ENCODE data around the gene PTPRE. TPM values are rescaled to one million over a fixed set of nuclear protein-coding genes. Genes with fewer than 3 reads are reported as not detected.

Gene PTPRE
- total and polyA plus RNA-seq, 2 of the 4 experiments (the other 2 are of a cell fraction), result 0.34 to 0.54 TPM

GRCh38 chr10:127972751-127973357, 66.0 kb downstream of the PTPRE start:
- Histone ChIP-seq H2AFZ (replicated peaks; ENCODE audit: low read length, poor library complexity) (no peak overlapping the region), H2BK120ac (ENCODE audit: low read depth, low read length) (no peak overlapping the region), H3K4ac (ENCODE audit: low read depth, low read length) (no peak overlapping the region), H2AK5ac (ENCODE audit: low read depth, low read length) (no peak overlapping the region), H3K23ac (ENCODE audit: low read depth, low read length) (no peak overlapping the region), H3K9ac (ENCODE audit: low read depth, low read length) (no peak overlapping the region), H3K79me1 (ENCODE audit: low read depth in 1 of 2, low read length in 2 of 2) (no peaks in the 10 kb centered on the region), H3K14ac (replicated peaks; ENCODE audit: low read depth, low read length) (no peak overlapping the region), H3K9me1 (ENCODE audit: insufficient read depth, low read length) (no peaks in the 10 kb centered on the region), H2BK15ac (ENCODE audit: low read depth, low read length) (no peak overlapping the region), H2AK9ac (replicated peaks; ENCODE audit: low read depth, low read length, poor library complexity) (no peak overlapping the region), H4K5ac (ENCODE audit: low read depth, low read length) (no peak overlapping the region), H2BK20ac (ENCODE audit: low read depth, low read length) (no peak overlapping the region), H4K20me1 (ENCODE audit: insufficient read depth, low read length) (no peaks in the 10 kb centered on the region), H3K27ac (ENCODE audit: insufficient read depth, low read length) (no peak overlapping the region), H3K4me2 (ENCODE audit: low read depth, low read length) (no peak overlapping the region), H3K27me3 (ENCODE audit: control insufficient read depth, insufficient read depth, low read length) (no peaks in the 10 kb centered on the region), H2BK5ac (ENCODE audit: low read depth, low read length, poor library complexity, severe bottlenecking) (no peak overlapping the region), H3K4me3 (ENCODE audit: insufficient read depth, low read depth, low read length) (no peak overlapping the region), H3K18ac (ENCODE audit: low read depth, low read length) (no peak overlapping the region), H4K91ac (ENCODE audit: insufficient read depth, low read depth, low read length) (no peak overlapping the region), H3K56ac (ENCODE audit: extremely low read depth, insufficient read depth, low read length) (no peak overlapping the region), H3K4me1 (ENCODE audit: control insufficient read depth, insufficient read depth, low read length) (peaks cover 3% of the 10 kb centered on the region; the same call in 1 of the 2 replicates), H4K8ac (ENCODE audit: low read depth in 2 of 2, low read length in 2 of 2) (no peak overlapping the region), H3K9me3 (ENCODE audit: control insufficient read depth, insufficient read depth, low read length) (peaks cover 3% of the 10 kb centered on the region; the same call in 1 of the 2 replicates), H3K36me3 (ENCODE audit: control insufficient read depth, insufficient read depth, low read length) (no peaks in the 10 kb centered on the region)
- in situ Hi-C loops (cut with MboI; ENCODE audit: low sequenced_read_pairs), result no loop called here
- intact Hi-C loops (cut with micrococcal nuclease), result no loop called here
- no peak for TF ChIP-seq MAFK (IDR thresholded peaks at IDR 0.05; ENCODE audit: low read depth, low read length)
- TF ChIP-seq CHD1 (IDR thresholded peaks at IDR 0.05; ENCODE audit: low read depth, low read length), result no peak
- no peak for TF ChIP-seq RFX5 (IDR thresholded peaks at IDR 0.05; ENCODE audit: low read depth, low read length)
- no peak for TF ChIP-seq CEBPB (IDR thresholded peaks at IDR 0.05; ENCODE audit: low read depth, low read length)
- no peak for TF ChIP-seq BHLHE40 (IDR thresholded peaks at IDR 0.05; ENCODE audit: low read depth, low read length)
- no peak for TF ChIP-seq RAD21 (IDR thresholded peaks at IDR 0.05; ENCODE audit: low read length)
- no peak for TF ChIP-seq SMC3 (IDR thresholded peaks at IDR 0.05; ENCODE audit: low read depth, low read length)
- TF ChIP-seq FOS (IDR thresholded peaks at IDR 0.05; ENCODE audit: low read depth, low read length), result no peak
- no peak for TF ChIP-seq RCOR1 (IDR thresholded peaks at IDR 0.05; ENCODE audit: insufficient replicate concordance, low read length)
- no peak for ATAC-seq (ENCODE audit: low read depth)
- dilution Hi-C loops (cut with HindIII; ENCODE audit: low sequenced_read_pairs, unreplicated experiment), result no loop called here
- BruUV-seq (replicated peaks), result no TSS peak
- ChIA-PET CTCF (no interaction called here), POLR2A (ENCODE audit: unreplicated experiment) (no interaction called here)
- WGBS, 2 experiments (ENCODE audit: extremely low coverage in 2 of 2, insufficient read length in 1 of 2), result no CpG with 5 or more reads among the region's 4 CpGs
- no peak for DNase-seq
